PC-3 (cell line): ENCODE results near the gene HIPK2. TPM values are rescaled to one million over a fixed set of nuclear protein-coding genes. Genes with fewer than 3 reads are reported as not detected.

Source experiments
- ATAC-seq: fragments of 200-7000 bp; cut with Tn5 transposase; 2 replicates; pipeline ENCODE4 v1.9.1; 2020; ENCODE audit warnings: mild to moderate bottlenecking, moderate library complexity
- BruUV-seq: library from RNA; stranded (reverse); fragments of 400-500 nt; replicated peaks from 2 replicates; lab custom pipeline; 2021; lab: Mats Ljungman, UMichigan
- CTCF ChIA-PET: fragments of 300-600 bp; sonication (Branson Sonifier 250); formaldehyde crosslinking; loops from one replicate; lab custom pipeline; 2022; ENCODE audit warnings: antibody characterized with exemption; lab: Charles Lee
- POLR2A ChIA-PET: fragments of 300-600 bp; sonication (Branson Sonifier 250); formaldehyde crosslinking; loops from one replicate; lab custom pipeline; 2022; ENCODE audit warnings: antibody characterized with exemption; ENCODE audit not compliant: unreplicated experiment; lab: Charles Lee
- DNase-seq: peaks from one replicate; pipeline ENCODE4 v3.0.0-alpha.2; 2015
- H2AFZ ChIP-seq: fragments of 300-600 bp; sonication (generic); 2 replicates; pipeline ENCODE4 v1.6.0; 2016; ENCODE audit warnings: antibody characterized with exemption, low read length
- H3F3A ChIP-seq: fragments of 300-600 bp; sonication (generic); one replicate; pipeline ENCODE4 v1.6.0; 2017; ENCODE audit warnings: antibody characterized with exemption, low read length, control low read depth, mild to moderate bottlenecking; ENCODE audit not compliant: unreplicated experiment
- H3K27ac ChIP-seq: fragments of 300-600 bp; sonication (generic); 2 replicates; pipeline ENCODE4 v1.5.1; 2016; ENCODE audit warnings: mild to moderate bottlenecking, low read length
- H3K27me3 ChIP-seq: fragments of 300-600 bp; sonication (generic); 2 replicates; pipeline ENCODE4 v1.6.1; 2016; ENCODE audit warnings: low read length, mixed read lengths
- H3K36me3 ChIP-seq: fragments of 300-600 bp; sonication (generic); 2 replicates; pipeline ENCODE4 v1.6.1; 2016; ENCODE audit warnings: low read depth, mixed run types, low read length, mixed read lengths
- H3K4me1 ChIP-seq: fragments of 300-600 bp; sonication (generic); 2 replicates; pipeline ENCODE4 v1.5.1; 2016; ENCODE audit warnings: low read length; ENCODE audit not compliant: insufficient read depth
- H3K4me2 ChIP-seq: fragments of 300-600 bp; sonication (generic); 2 replicates; pipeline ENCODE4 v1.6.0; 2016; ENCODE audit warnings: low read length
- H3K4me3 ChIP-seq: fragments of 300-600 bp; sonication (generic); 2 replicates; pipeline ENCODE4 v1.5.1; 2016; ENCODE audit warnings: mild to moderate bottlenecking, low read length, mixed read lengths
- H3K79me2 ChIP-seq: fragments of 300-600 bp; sonication (generic); 2 replicates; pipeline ENCODE4 v1.6.1; 2017; ENCODE audit warnings: low read length, mixed read lengths
- H3K9ac ChIP-seq: fragments of 300-600 bp; sonication (generic); 2 replicates; pipeline ENCODE4 v1.6.0; 2016; ENCODE audit warnings: mild to moderate bottlenecking, low read length
- H3K9me2 ChIP-seq: fragments of 300-600 bp; sonication (generic); replicated peaks from 2 replicates; pipeline ENCODE4 v1.6.1; 2016; ENCODE audit warnings: mixed run types, low read length, mixed read lengths
- H3K9me3 ChIP-seq: fragments of 300-600 bp; sonication (generic); 2 replicates; pipeline ENCODE4 v1.6.1; 2016; ENCODE audit warnings: low read length, mixed read lengths
- H4K20me1 ChIP-seq: fragments of 300-600 bp; sonication (generic); 2 replicates; pipeline ENCODE4 v1.6.1; 2016; ENCODE audit warnings: low read length, mixed read lengths
- EZH2 ChIP-seq: fragments of 300-600 bp; sonication (generic); IDR thresholded peaks from one replicate; pipeline ENCODE4 v1.6.1; 2017; ENCODE audit warnings: antibody characterized with exemption, mild to moderate bottlenecking, low read length; ENCODE audit not compliant: unreplicated experiment
- EZH2phosphoT487 ChIP-seq: fragments of 300-600 bp; sonication (generic); IDR thresholded peaks from 2 replicates; pipeline ENCODE4 v1.6.1; 2018; ENCODE audit warnings: mild to moderate bottlenecking, antibody characterized with exemption, low read length, borderline replicate concordance
- intact Hi-C: fragments of 100-400 bp; cut with micrococcal nuclease; formaldehyde crosslinking; loops from 2 replicates; pipeline ENCODE4 v1.9.0; 2023
- total RNA-seq: library from RNA; depleted of rRNA; stranded (reverse); fragments of >200 nt; gene quantifications from 2 replicates; pipeline ENCODE4 v1.2.3, GENCODE V29; 2014
- TF ChIP-seq, protein P1 (sequence below): fragments of 300-600 bp; sonication (generic); conservative IDR thresholded peaks from 2 replicates; pipeline ENCODE4 v1.5.1; 2017; ENCODE audit warnings: antibody characterized with exemption, low read depth, mild to moderate bottlenecking, low read length

The HIPK2 gene
- total RNA-seq, 1 experiment from 2014 or later: 38.1 TPM

DNA sequence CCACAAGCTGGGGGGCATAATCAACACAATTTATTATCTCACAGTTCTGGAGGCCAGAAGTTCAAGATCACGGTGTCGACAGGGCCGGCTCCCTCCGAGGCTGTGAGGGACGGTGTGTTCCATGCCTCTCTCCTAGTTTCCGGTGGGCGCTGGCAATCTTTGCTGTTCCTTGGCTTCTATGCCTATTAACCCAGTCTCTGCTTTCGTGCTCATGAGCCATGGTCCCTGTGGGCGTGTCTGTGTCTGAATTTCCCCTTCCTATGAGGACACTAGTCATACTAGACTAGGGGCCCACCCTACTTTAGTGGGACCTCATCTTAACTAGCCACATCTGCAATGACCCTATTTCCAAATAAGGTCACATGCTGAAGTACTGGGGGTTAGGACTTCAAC is 29.4 kb downstream of the HIPK2 start:
- H3K9ac ChIP-seq: no peak overlapping the region
- H3K4me3 ChIP-seq: no peak overlapping the region
- H3F3A ChIP-seq: no peaks in the 10 kb centered on the region
- H3K79me2 ChIP-seq: peaks cover 99% of the 10 kb centered on the region
- no peak overlapping the region for H3K4me2 ChIP-seq
- BruUV-seq: no TSS peak
- no peaks in the 10 kb centered on the region for H3K27me3 ChIP-seq
- intact Hi-C loops: no loop called here
- no peak for DNase-seq
- no peak for TF ChIP-seq EZH2phosphoT487
- TF ChIP-seq EZH2: no peak
- H3K9me2 ChIP-seq: no peaks in the 10 kb centered on the region
- CTCF ChIA-PET: no interaction called here
- peaks cover 25% of the 10 kb centered on the region; the same call in 1 of the 2 replicates for H3K36me3 ChIP-seq
- no peak overlapping the region for H2AFZ ChIP-seq
- ATAC-seq: no peak
- no peaks in the 10 kb centered on the region for H3K9me3 ChIP-seq
- H4K20me1 ChIP-seq: peaks cover 74% of the 10 kb centered on the region
- POLR2A ChIA-PET: no interaction called here
- H3K27ac ChIP-seq: no peak overlapping the region
- H3K4me1 ChIP-seq: peaks cover 9% of the 10 kb centered on the region

DNA sequence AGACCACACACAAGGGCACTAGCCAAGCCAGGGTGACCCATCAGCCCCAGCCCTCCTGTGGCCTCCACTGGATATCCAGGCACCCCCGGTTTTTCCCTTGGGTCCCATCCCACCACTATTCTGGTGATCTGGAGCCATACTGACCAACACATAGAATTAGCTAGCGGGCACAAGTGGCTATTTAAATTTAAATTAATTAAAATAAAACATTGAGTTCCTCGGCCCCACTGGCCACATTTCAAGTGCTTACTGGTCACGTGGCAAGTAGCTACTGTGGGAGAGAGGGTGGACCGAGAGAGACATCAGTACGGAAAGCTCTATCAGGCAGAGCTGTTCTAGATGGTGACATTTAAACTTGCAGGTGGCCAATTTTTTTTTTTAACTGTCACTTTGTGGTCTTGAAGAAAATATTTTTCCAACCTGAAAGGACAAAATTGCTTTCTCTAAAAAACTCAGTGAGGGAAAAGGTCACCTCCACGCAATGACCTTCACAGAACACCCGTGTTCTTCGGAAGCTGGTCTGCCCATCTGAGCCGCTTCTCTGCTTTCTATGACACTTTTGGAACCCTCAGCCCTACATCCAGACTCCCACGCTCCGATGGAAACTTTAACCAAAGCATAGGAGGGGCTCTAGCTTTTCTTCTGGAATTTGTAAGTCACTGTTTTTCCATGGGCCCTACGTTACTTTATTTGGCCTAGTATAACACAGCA is 30.0 kb downstream of the HIPK2 start:
- peaks cover 9% of the 10 kb centered on the region for H3K4me1 ChIP-seq
- BruUV-seq: no TSS peak
- H3K9me2 ChIP-seq: no peaks in the 10 kb centered on the region
- no peak for TF ChIP-seq EZH2phosphoT487
- TF ChIP-seq, protein P1, sequence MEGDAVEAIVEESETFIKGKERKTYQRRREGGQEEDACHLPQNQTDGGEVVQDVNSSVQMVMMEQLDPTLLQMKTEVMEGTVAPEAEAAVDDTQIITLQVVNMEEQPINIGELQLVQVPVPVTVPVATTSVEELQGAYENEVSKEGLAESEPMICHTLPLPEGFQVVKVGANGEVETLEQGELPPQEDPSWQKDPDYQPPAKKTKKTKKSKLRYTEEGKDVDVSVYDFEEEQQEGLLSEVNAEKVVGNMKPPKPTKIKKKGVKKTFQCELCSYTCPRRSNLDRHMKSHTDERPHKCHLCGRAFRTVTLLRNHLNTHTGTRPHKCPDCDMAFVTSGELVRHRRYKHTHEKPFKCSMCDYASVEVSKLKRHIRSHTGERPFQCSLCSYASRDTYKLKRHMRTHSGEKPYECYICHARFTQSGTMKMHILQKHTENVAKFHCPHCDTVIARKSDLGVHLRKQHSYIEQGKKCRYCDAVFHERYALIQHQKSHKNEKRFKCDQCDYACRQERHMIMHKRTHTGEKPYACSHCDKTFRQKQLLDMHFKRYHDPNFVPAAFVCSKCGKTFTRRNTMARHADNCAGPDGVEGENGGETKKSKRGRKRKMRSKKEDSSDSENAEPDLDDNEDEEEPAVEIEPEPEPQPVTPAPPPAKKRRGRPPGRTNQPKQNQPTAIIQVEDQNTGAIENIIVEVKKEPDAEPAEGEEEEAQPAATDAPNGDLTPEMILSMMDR: no peak
- TF ChIP-seq EZH2: no peak
- H3K9ac ChIP-seq: no peak overlapping the region
- ChIA-PET CTCF (no interaction called here), POLR2A (no interaction called here)
- no peaks in the 10 kb centered on the region for H3K27me3 ChIP-seq
- H3F3A ChIP-seq: no peaks in the 10 kb centered on the region
- H3K4me3 ChIP-seq: no peak overlapping the region
- intact Hi-C loops: no loop called here
- H3K9me3 ChIP-seq: no peaks in the 10 kb centered on the region
- no peak overlapping the region for H3K27ac ChIP-seq
- no peak for ATAC-seq
- DNase-seq: no peak
- peaks cover 74% of the 10 kb centered on the region for H4K20me1 ChIP-seq
- H3K79me2 ChIP-seq: peaks cover 99% of the 10 kb centered on the region
- no peak overlapping the region for H3K4me2 ChIP-seq
- no peak overlapping the region for H2AFZ ChIP-seq
- H3K36me3 ChIP-seq: peaks cover 25% of the 10 kb centered on the region; the same call in 1 of the 2 replicates

DNA sequence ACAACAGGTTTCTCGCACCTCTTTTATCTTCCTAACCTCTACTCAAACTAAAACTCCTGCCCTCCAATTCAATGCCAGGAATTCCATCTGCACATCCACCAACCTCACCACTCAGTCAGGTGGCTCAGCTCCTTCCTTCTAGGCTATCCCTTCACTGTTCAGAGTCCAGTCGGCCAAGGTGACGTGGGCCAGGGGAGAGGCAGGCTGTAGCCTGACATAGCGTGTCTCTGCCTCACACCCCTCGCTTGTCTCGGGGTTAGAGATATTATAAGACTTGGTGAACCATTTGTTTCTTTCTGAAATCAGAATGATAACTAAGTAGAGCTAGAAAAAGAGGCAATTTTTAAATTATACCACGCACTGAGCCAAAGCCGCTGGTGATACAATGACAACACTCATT is 31.1 kb downstream of the HIPK2 start:
- DNase-seq: no peak
- intact Hi-C loops: no loop called here
- no peaks in the 10 kb centered on the region for H3F3A ChIP-seq
- ChIA-PET CTCF (no interaction called here), POLR2A (interaction anchor here (0.6 kb wide), 1 partner anchor 75 kb away, joined by 3 read pairs; no protein-coding TSS in a partner anchor)
- H3K9me2 ChIP-seq: no peaks in the 10 kb centered on the region
- peaks cover 71% of the 10 kb centered on the region for H4K20me1 ChIP-seq
- no TSS peak for BruUV-seq
- TF ChIP-seq EZH2 (no peak), EZH2phosphoT487 (no peak)
- TF ChIP-seq, protein P1: no peak
- no peaks in the 10 kb centered on the region for H3K9me3 ChIP-seq
- peaks cover 99% of the 10 kb centered on the region for H3K79me2 ChIP-seq
- H3K4me1 ChIP-seq: peaks cover 17% of the 10 kb centered on the region
- H3K4me3 ChIP-seq: no peak overlapping the region
- no peak overlapping the region for H3K4me2 ChIP-seq
- H2AFZ ChIP-seq: no peak overlapping the region
- H3K27me3 ChIP-seq: no peaks in the 10 kb centered on the region
- H3K36me3 ChIP-seq: peaks cover 26% of the 10 kb centered on the region; the same call in 1 of the 2 replicates
- no peak for ATAC-seq
- H3K9ac ChIP-seq: no peak overlapping the region
- H3K27ac ChIP-seq: no peak overlapping the region
